Endothelial cell (in vitro differentiated cells): ENCODE results near the gene NT5DC1. TPM values are rescaled to one million over a fixed set of nuclear protein-coding genes. Genes with fewer than 3 reads are reported as not detected.
A peak's percentile ranks its signal among the peaks of the same experiment; 100 is the strongest.

Source experiments
- DNase-seq: peaks from one replicate; pipeline ENCODE4 v3.0.0; 2021; ENCODE audit warnings: low spot score
- H3K27ac Mint-ChIP-seq: one replicate; pipeline ENCODE4 v1.8.0; 2021; ENCODE audit warnings: mixed read lengths, inconsistent platforms; ENCODE audit not compliant: unreplicated experiment
- H3K27me3 Mint-ChIP-seq: one replicate; pipeline ENCODE4 v1.8.0; 2021; ENCODE audit warnings: mild to moderate bottlenecking, moderate library complexity, mixed read lengths, inconsistent platforms; ENCODE audit not compliant: unreplicated experiment
- H3K36me3 Mint-ChIP-seq: one replicate; pipeline ENCODE4 v1.8.0; 2021; ENCODE audit warnings: mild to moderate bottlenecking, low read depth, mixed read lengths, inconsistent platforms; ENCODE audit not compliant: unreplicated experiment
- H3K4me1 Mint-ChIP-seq: one replicate; pipeline ENCODE4 v1.8.0; 2021; ENCODE audit warnings: mild to moderate bottlenecking, mixed read lengths, inconsistent platforms; ENCODE audit not compliant: unreplicated experiment
- H3K4me3 Mint-ChIP-seq: one replicate; pipeline ENCODE4 v1.8.0; 2021; ENCODE audit warnings: mild to moderate bottlenecking, mixed read lengths, inconsistent platforms; ENCODE audit not compliant: unreplicated experiment
- H3K9me3 Mint-ChIP-seq: one replicate; pipeline ENCODE4 v1.8.0; 2021; ENCODE audit warnings: mixed read lengths, inconsistent platforms; ENCODE audit not compliant: unreplicated experiment
- long read RNA-seq: library from polyadenylated mRNA; unstranded; transcript quantifications from one replicate; pipeline ENCODE4 v2.0.0, GENCODE V29; 2020; ENCODE audit not compliant: unreplicated experiment
- total RNA-seq: library from RNA; stranded (reverse); fragmentation: NEBNext Ultra II Directional; extraction: Animal tissue kit (Norgen Biotek cat#: 25700); gene quantifications from one replicate; pipeline ENCODE4 v1.2.1, GENCODE V29; 2021; ENCODE audit not compliant: unreplicated experiment
- TF ChIP-seq, protein P1 (sequence below): fragments of 200-600 bp; sonication (generic); IDR thresholded peaks from one replicate; pipeline ENCODE4 v1.5.0; 2021; ENCODE audit warnings: antibody characterized with exemption; ENCODE audit not compliant: unreplicated experiment

NT5DC1 gene
- total RNA-seq, result 33.9 TPM
- long read RNA-seq, full-length matches to known transcripts, result 19 of 20 reads
- long read RNA-seq, partial matches to known transcripts, result 1 of 20 reads
- long read RNA-seq, other reads (novel, unspliced or antisense), result 0 of 20 reads

DNA sequence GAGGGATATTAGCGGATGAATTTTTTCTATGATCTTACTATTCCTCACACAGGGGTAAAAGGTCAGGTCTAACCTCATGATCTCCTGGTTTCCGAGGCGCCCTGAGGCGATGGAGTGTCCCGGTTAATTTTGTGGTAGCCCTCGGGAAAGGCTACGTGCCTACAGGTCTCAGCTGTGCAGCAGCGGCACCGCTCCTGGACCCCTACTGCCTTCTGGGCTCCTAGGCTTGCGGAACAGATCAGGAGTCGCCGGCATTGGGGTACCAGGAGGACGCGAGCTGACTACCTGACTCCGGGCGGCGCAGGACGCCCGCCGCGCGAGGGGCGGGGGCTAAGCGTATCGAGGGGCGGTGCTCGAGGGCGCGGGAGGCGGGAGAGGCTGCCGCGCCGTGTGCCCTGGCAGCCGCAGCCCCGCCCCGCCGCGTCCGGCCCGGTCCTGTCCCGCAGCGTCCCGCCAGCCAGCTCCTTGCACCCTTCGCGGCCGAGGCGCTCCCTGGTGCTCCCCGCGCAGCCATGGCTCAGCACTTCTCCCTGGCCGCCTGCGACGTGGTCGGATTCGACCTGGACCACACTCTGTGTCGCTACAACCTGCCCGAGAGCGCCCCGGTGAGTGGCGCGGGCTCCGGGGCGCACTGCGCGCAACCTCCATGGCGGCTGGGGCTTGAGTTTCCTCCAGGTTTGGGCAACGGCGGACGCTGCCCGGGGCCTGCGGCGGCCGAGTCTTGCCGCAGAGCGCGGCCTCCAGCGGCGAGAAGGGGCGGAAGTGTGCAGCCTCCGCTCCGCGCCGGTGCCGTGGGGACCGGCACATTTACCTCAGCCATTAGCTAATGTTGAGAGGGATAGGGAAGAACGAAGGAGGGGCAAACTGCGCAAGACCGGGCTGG, at the start of gene NT5DC1:
Gene NT5DC1, plus strand, starts transcription at position 435 of the 883 bp plus-strand sequence. Its CDS starts 78 bp downstream, at position 513.
- Mint-ChIP-seq H3K4me1 (peaks cover 24% of the 10 kb centered on the region), H3K36me3 (no peaks in the 10 kb centered on the region), H3K27me3 (peaks cover 2% of the 10 kb centered on the region), H3K9me3 (peaks cover 4% of the 10 kb centered on the region), H3K4me3 (peak within 1 kb of the TSS; percentile 95), H3K27ac (peak within 1 kb of the TSS; percentile 79)
- DNase-seq, result peak; percentile 80
- TF ChIP-seq, protein P1, sequence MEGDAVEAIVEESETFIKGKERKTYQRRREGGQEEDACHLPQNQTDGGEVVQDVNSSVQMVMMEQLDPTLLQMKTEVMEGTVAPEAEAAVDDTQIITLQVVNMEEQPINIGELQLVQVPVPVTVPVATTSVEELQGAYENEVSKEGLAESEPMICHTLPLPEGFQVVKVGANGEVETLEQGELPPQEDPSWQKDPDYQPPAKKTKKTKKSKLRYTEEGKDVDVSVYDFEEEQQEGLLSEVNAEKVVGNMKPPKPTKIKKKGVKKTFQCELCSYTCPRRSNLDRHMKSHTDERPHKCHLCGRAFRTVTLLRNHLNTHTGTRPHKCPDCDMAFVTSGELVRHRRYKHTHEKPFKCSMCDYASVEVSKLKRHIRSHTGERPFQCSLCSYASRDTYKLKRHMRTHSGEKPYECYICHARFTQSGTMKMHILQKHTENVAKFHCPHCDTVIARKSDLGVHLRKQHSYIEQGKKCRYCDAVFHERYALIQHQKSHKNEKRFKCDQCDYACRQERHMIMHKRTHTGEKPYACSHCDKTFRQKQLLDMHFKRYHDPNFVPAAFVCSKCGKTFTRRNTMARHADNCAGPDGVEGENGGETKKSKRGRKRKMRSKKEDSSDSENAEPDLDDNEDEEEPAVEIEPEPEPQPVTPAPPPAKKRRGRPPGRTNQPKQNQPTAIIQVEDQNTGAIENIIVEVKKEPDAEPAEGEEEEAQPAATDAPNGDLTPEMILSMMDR, result no peak

DNA sequence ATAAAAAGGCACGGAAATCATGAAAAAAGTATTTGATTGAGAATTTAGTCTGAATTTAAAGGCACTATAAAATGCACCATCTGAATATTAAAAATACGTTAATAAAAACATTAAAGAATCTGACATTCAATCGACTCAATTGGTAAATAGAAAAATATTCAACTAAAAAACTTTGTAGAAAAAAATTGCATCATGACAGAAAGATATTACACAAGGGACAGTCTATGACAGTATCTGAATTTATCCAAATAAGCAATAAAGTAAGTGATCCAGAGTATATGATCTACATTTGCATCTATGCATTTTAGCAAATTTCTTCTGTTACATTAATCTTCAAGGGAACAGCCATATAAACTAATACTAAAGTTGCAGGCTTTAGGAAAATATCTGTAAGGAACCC, 49.4 kb upstream of the NT5DC1 start:
- H3K4me1 Mint-ChIP-seq, result no peaks in the 10 kb centered on the region
- no peaks in the 10 kb centered on the region for H3K36me3 Mint-ChIP-seq
- H3K4me3 Mint-ChIP-seq, result no peak overlapping the region
- TF ChIP-seq, protein P1, result no peak
- DNase-seq, result no peak
- H3K9me3 Mint-ChIP-seq, result no peaks in the 10 kb centered on the region
- peaks cover 1% of the 10 kb centered on the region for H3K27me3 Mint-ChIP-seq
- no peak overlapping the region for H3K27ac Mint-ChIP-seq

DNA sequence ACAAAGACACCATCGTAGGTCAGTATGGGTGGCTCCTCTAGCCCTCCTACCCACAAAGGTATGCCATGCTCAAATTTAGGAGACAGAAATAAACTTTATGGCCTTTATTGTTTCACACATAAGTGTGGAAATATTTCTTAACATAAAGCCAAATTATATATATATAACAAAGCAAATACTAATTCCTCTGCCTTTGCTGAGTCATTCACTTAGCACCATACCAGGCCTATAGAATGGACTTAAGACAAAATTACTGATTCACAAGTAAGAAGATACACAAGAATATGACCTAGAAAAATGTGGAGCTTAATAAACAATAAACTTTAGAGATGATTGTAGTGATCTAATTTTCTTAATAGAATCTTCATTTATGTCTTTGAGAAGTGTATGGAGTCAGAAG, 45.1 kb upstream of the NT5DC1 start:
- DNase-seq, result no peak
- Mint-ChIP-seq H3K27me3 (no peaks in the 10 kb centered on the region), H3K36me3 (no peaks in the 10 kb centered on the region), H3K4me3 (no peak overlapping the region), H3K9me3 (no peaks in the 10 kb centered on the region), H3K4me1 (no peaks in the 10 kb centered on the region), H3K27ac (no peak overlapping the region)
- TF ChIP-seq, protein P1, result no peak

DNA sequence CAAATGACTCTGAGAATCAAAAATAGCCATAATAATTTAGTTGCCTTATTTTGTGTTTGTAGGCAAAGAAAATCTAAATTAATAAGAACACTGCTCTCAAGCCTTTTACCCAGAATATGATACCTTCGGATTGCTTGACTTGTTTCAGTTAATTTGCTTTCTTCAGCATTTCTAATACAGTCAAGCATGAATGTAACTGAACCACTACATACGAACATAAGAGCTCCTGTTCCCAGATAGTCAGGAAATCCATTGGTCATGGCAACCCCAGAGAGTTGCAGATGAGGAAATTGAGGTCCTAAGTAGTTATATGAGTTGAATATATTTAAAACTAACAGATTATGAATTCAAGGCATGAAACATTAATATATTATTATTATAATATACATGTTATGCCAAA, 42.9 kb upstream of the NT5DC1 start:
- Mint-ChIP-seq H3K27me3 (no peaks in the 10 kb centered on the region), H3K36me3 (no peaks in the 10 kb centered on the region), H3K4me1 (no peaks in the 10 kb centered on the region), H3K4me3 (no peak overlapping the region), H3K27ac (no peak overlapping the region), H3K9me3 (no peaks in the 10 kb centered on the region)
- TF ChIP-seq, protein P1, result no peak
- DNase-seq, result no peak
